NCI-H69 (cell line): ENCODE measurements around the gene NCF4.

Experiments
- DNase-seq: peaks from one replicate; lab custom pipeline; 2025; lab: John Stamatoyannopoulos, UW

NCF4 gene

DNA sequence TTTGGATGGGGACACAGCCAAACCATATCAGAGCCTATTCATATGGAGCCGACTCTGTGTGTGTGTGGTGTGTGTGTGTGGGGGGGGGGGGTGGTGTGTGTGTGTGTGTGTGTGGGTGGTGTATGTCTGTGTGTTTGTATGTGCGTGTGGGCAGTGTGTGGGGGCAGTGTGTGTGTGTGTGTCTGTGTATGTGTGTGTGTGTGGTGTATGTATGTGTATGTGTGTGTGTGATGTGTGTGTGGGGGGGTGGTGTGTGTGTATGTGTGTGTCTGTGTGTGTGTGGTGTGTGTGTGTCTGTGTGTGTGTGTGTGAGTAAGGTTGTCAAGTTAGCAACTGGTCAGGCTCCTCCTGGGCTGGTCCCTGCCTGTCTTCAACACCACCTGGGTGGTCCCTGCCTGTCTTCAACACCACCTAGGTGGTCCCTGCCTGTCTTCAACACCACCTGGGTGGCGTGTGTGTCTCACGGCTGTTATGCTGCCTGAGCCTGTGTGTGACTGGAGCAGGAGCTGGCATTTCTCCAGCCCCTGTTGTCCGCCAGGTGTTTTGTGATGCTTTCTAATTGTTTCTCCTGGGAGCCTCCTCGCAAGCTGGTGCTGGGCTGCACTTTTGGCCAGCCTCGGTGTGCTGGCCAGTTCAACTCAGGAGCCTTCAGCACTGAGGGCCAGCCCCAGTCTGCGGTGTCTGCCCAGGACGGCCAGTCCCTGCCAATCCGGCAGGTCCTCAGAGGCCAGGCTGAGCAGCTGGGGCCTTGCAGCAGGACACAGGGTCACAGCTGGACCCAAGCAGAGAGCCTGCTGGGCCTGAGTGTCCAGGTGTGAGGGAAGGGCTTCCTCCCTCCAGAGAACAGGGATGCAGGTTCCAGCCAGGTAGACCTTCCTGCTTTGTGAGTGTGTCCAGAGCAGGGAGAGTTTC is 22.4 kb upstream of the NCF4 start:
- peak; percentile 40 for DNase-seq

DNA sequence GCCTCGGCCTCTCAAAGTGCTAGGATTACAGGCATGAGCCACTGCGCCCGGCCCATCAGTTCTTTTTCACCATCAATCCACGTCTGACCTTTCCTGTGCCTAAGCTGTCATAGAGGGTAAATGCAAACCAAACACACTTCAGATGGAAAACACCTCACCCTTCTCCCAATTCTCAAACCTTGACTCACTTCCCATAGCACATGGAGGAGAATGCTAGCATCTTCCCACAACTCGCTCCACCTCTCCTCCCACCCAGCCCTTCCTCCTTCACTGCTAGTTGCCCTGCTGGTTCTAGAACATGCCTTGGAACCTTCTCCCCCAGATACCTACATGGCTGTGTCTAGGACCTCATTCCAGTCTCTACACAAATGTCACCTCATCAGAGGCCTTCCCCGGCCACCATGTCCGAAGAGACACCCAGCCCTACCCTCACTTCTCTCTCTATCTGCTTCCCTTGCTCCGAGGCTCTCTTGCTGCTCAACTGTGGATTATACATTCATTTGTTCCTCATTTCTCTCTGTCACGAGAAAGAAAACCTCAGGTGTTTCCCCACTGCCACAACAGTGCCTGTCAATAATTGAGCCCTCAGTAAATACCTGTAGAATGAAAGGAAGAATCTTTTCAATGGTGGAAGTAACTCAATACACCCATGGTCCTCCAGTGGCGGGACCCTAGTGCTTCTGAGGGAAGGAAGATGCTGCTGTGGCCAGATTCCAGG is 21.3 kb upstream of the NCF4 start:
- no peak for DNase-seq

DNA sequence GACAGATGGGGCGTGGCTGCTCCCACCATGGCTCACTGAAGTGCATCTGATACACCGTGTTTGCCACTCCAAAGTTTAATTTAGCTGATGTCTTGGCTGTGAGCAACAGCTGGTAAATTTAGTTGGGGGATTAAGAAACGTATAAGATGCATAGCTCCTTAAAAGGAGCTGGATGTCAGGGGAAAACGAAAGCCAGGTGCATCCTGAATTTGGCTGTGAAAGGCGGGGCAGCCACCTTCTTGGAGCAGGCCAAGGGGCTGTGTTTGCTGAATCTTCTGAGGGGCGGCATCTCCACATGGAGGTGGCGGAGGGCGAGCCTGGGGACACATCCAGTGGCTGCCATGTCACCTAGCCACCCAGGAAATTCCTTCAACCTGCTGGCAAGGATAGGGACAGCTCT is 20.7 kb upstream of the NCF4 start:
- DNase-seq, result no peak

DNA sequence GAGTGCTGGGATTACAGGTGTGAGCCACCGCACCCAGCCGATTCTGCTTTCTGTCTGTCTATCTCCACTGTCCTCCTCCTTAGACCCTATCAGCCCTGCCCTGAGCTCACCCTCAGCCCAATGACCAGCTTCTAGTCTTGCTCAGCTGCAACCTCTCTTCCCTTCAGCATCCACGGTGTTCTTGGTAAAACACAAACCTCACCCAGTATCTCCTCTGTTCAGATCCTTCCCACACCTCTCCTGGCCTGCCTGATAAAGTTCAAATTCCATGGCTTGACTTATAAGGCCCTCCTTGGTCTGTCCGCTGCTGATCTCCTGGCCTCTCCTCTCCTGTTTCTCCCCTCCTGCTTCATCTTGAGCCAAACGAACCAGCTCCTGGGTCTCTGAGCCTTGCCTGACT is 14.5 kb upstream of the NCF4 start:
- DNase-seq, result no peak

DNA sequence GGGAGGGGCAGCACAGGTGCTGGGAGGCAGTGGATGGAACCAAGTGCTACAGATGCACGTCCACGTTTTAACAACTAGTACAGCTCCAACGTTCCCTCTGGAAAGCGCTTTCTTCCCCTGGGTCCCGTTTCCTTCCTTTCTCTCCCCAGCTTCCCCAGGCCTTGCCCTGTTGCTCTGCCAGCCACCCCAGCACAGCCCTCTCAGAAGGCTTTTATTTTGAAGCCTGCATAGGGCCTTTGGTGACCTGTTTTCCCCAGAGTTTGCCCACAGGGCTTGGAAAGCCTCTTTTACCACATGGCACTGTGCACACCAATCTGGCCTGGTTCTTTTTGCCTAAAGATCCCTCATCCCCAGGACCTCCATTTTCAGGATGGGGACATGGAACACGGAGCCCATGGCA is 13.9 kb upstream of the NCF4 start:
- no peak for DNase-seq

DNA sequence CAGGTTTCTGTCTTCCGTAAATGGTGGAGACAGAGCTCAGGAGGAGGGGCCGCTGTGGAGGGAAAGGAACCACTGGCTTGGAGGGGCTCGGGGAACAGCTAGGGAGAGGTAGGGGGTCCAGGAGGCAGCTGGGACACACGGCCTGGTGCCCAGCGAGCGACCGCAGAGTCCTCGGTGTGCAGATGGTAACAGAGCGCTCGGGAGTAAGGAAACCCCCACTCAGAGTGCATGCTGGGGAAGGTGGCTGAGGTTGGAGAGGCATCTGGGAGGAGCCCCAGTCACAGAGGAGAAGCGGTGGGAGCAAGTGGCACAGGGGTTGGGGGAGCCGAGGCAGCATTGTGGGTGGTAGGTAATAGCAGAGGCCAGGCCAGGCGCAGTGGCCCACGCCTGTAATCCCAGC is 10.8 kb upstream of the NCF4 start:
- no peak for DNase-seq

DNA sequence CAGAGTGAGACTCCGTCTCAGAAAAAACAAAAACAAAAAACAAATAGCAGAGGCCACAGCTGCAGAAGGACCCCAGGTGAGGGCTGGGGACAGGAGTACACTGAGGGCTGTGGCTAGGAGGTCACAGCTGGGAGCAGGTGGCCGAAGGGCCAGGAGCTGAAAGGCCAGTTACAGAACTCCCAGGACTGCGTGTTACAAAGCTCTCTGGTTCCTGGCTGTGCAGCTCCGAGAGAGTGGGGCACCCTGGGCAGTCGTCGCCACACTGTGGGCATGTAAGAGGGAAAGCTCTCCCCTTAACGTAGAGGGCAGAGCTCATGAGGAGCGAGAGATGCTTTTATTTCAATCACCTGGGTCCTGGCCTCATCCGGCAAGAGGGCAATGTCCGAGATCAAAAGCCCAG is 10.1 kb upstream of the NCF4 start:
- no peak for DNase-seq

DNA sequence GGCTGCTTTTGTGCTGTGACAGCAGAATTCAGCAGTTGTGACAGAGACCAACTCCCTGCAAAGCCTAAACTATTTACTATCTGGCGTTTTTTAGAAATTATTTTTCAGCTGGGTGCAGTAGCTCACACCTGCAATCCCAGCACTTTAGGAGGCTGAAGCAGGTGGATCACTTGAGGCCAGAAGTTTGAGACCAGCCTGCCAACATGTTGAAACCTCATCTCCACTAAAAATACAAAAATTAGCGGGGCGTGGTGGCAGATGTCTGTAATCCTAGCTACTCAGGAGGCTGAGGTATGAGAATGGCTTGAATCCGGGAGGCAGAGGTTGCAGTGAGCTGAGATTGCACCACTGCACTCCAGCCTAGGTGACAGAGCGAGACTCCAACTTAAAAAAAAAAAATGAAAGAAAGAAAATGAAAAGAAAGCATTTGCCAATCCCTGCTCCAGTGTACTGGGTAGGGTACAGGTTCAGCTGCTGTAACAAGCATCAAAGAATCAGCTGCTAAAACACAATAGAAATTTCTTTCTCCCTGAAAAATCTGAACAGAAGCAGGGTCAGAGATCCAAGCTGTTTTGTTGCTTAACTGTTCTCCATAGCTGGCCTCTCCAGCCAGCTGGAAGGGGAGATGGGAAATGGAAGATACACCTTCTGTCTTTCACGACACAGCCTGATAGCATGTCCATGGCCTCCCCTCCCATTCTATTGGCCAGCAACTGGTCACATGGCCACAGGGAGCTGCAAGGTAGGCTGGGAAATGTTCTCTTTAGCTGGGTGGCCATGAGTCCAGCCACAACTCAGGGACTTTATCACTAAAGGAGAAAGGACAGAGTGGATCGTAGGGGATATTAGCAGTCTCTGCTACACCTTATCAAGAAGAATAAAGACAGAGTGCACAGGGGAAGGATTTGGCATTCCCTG is 8.5 kb upstream of the NCF4 start:
- no peak for DNase-seq

DNA sequence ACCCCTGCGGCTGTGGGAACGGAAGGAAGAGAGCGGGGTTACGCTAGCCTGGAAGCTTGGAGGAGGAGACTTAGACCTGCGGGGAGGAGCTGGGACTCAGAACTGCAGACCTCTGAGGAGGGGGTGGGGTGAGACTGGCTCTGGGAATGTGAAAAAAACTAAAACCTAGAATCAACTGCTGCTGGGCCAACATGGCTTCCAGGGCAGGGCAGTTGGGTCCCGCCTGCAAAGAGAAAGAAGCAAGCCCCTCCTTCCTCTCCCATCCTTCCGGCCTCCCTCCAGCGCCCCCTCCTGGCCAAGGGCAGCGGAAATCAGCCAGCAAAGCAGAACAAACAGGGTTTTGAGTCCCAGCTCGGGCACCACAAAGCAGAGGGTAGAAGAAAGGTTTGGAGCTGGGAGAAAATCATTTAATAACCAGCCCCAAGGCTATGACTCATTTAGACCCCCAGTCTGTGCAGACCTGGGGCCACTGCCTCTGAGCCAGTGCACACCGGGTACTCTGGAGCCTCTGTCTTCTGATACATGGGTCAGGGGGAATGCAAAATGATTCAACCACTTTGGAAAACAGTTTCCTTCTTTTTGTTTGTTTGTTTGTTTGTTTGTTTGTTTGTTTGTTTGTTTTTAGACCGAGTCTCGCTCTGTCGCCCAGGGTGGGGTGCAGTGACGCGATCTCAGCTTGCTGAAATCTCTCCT is 7.3 kb upstream of the NCF4 start:
- DNase-seq, result peak; percentile 74

DNA sequence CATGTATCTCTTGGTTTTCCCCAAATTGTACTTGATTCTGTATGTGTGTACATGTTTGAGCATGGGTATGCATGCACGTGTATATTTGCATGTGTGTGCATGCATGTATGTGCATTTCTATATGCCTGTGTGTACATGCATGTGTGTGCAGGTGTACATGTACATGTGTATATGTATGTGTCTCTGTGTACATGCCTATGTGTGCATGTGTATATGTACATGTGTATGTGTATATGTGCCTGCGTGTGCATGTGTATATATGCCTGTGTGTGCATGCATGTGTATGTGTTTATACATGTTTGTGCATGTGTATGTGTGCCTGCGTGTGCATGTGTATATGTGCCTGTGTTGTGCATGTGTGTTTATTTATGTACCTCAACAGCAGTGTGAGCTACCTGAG is 5.3 kb upstream of the NCF4 start:
- no peak for DNase-seq

DNA sequence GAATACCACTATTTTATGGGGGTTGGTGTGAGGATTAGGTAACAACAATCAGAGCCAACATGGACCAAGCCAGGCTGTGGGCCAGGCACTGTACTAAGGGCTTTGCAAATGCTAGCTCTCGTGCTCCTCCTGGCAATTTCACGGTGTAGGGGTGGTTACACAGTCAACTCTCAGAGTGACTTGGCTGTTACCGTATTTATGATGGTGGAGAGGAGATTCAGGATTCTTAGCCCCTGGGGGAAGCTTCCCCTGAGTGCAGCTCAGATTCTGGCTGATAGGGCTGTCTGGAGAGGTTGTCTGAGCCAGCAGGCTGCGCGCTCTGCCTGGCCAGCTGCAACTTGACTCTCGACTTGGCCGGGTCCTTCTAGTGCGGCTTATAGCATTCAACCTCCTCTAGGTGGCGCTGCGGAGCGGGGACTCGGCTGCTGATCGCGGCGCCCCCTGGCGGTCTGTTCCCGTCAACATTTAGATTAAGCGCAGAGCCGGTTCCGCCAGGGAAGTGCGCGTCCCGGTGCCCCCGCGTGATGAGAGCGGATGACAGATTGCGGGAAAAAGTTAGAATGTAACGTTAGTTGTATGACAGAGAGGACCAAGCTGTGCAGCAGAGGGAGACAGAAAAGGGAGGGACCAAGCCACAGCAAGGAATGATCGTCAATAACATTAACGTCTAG is 4.5 kb upstream of the NCF4 start:
- DNase-seq, result peak; percentile 85

DNA sequence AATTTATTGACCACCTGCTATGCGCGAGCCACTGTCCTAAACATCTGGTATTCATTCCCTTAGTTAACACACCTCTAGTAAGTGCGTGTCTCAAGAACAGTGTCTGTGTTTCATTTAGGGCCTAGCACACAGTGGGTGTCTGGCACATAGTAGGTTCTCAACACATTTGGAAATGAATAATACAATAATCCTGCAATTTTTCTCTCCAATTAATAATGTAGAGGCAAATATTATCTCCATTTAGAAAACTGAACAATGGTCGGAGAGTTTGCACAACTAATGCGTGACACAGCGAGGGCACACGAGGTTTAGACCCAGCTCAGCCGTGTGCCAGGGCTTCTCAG is 4.0 kb upstream of the NCF4 start:
- DNase-seq, result no peak

DNA sequence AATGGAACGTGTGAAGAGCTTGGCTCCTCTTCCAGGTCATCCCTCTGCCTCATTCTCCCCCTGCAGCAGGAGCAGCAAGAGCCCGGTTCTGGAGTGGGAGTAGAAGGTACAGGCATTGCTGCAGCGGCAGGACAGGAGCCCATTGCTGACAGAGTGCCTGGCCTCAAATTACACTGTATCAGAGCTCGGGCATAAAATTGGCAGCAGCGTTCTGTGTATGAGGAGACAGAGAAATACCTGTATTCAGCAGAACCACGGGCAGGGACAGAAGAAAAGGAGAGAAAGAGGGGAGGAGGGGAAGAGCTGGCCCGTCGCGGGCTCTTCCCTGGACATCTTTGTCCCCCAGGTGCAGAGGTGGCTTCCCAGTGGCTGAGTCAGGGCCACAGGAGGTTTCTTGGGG is 2.6 kb upstream of the NCF4 start:
- DNase-seq, result no peak

DNA sequence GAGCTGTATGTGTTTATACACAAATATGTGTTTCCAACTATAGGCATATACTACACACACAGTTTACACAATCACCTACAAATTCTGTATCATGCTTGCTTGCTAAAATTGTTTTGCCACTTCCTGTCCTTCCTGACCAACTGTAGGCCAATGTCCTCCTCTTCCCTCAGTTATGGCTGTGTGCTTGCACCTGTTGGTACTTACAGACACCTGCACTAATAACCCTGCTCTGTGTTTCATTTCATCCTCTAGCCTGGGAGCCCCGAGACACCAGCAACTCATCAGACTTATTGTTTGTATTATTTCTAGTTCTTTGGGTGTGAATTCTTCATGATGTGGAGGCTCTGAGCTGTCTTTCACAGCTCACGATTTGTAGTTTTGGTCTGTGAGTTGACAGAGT is 1.8 kb upstream of the NCF4 start:
- no peak for DNase-seq

DNA sequence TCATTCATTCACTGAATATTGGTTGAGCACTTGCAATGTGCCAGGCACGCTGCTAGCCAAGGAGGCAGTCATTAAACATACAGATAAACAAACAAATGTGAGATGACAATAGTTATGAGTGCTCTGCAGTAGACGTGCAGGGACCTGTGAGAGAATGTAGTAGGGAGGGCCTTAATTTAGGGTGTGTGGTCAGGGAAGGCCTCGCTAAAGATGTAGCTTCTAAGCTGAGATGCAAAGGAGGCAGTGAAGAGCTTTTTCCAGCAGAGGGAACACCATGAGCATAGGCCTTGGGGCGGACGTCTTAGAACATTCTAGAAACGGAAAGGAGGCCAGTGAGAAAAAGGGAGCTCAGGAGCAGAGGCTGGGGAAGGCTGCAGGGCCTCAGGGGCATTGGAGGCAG is 789 bp upstream of the NCF4 start:
- DNase-seq, result no peak

DNA sequence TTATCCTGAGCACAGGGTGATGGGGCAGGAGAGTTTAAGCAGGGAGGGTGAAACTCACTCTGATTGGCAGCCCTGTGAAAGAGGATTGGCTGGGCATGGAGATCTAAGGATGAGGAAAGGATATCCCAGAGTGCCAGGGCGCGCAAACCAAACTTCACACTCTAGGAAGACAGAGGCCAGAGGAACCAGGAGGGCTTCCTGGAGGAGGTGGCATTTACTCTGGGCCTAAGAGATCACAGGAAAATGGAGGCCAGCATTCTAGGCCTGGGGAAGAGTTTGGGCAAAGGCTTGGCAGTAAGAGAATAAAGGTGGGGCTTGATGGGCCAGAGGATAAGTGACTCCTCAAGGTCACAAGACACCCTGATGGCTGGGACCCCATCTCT is 377 bp upstream of the NCF4 start:
- DNase-seq, result no peak

DNA sequence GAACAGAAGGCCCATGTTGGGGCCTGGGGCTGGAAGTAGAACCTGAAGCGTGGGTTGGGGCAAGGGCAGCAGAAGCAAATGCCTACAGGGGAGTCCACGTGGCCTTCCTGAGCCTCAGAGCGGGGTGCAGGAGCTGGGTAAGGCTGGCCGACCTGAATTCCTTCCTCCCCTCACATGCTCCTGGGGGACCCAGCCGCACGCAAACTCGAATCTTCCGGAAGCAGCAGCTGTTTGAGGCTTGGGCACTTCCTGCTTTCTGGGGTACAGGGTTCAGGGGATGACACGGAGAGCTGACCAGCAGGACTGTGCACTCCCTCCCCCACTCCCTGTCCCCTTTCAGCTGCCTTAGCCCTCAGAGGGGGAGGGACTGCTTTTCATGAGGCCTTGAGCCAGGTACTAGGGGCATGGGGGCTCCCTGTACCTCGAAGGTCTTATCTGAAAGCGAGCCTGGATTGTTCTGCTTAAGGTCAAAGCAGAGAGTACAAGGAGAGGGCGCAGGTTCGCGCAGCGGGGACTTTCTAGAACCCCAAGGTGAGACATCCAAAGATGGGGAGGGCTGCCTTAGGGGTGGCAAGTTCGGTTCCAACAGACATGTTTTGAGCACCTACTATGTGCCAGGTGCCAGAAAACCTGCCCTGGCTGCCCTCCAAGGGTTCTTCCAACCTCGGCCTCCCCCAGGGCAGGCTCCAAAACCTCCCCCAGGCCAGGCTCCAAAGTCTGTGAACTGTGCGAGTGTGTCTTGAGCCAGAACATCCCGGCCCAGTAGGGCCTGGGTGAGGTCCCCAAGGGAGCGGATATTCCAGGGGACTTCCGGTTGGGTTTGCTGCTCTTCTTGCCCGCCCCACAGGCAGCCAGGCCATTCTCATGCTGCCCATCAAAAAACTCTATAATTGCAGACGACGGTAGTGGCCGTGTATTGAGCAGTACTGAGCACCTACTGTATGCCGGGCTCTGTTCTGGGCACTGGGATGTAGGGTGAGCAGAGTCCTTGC is 1.7 kb downstream of the NCF4 start:
- no peak for DNase-seq

DNA sequence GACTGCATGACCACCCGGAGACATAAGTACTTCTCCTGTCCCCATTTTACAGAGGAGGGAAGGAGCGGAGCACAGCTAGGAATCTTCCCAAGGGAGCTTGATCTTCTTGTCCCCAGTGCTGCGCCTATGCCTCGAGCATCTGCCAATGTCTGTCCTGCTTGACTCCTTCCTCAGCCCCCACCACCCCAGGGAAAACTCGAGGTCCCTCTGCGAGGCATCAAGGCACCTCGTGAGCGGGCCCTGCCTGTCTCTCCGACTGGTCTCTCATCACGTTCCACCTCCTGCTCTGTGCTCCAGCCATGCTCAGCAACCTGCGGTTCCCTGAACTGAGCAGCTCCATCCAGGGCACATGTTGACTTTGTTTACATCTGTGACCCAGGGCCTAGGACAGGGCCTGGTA is 2.5 kb downstream of the NCF4 start:
- no peak for DNase-seq

DNA sequence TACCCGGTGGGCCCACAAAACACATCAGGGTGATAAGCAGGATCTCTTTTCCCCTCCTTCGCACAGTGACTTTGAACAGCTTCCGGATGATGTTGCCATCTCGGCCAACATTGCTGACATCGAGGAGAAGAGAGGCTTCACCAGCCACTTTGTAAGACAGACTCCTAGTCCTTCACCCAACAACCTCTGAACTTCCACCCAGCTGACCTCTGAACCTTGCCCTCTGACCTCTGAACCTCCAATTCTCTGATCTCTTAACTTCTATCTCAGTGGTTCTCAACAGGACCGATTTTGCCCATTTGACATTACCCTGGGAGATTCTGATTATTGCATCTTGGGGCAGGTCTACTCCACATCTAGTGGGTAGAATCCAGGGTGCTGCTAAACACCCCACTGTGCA is 3.2 kb downstream of the NCF4 start:
- DNase-seq, result no peak
